HCT116 (cell line): ENCODE data around the gene IGSF23. TPM values are rescaled to one million over a fixed set of nuclear protein-coding genes. Genes with fewer than 3 reads are reported as not detected.

Source experiments
- ATAC-seq: fragments of 200-7000 bp; cut with Tn5 transposase; 2 replicates; pipeline ENCODE4 v1.9.1; 2020; ENCODE audit warnings: mild to moderate bottlenecking, moderate library complexity
- BruUV-seq: library from RNA; stranded (reverse); fragments of 400-500 nt; replicated peaks from 2 replicates; lab custom pipeline; 2021; lab: Mats Ljungman, UMichigan
- CTCF ChIA-PET: fragments of 300-600 bp; sonication (Branson Sonifier 250); formaldehyde crosslinking; loops from one replicate; lab custom pipeline; 2021; ENCODE audit warnings: antibody characterized with exemption; lab: Charles Lee
- POLR2A ChIA-PET: fragments of 300-600, 350-600 bp; sonication (Branson Sonifier 250); formaldehyde crosslinking; loops from one replicate; lab custom pipeline; 2021; ENCODE audit warnings: antibody characterized with exemption; lab: Charles Lee
- RAD21 ChIA-PET, 2 experiments: fragments of 300-600 bp; sonication (Branson Sonifier 250); formaldehyde crosslinking; loops; one replicate each; lab custom pipeline; 2023; ENCODE audit warnings: low total read pairs in 2 of 2; ENCODE audit not compliant: uncharacterized antibody in 2 of 2, unreplicated experiment in 2 of 2, low non-redundant PET in 1 of 2; lab: Charles Lee
- DNase-seq: peaks from one replicate; pipeline ENCODE4 v3.0.0-alpha.2; 2010; ENCODE audit warnings: low read depth, low spot score
- H2AFZ ChIP-seq: fragments of 200-600 bp; shearing (Covaris generic), sonication (generic); 2 replicates; pipeline ENCODE4 v1.6.1; 2017; ENCODE audit warnings: low read depth, mixed run types, mixed read lengths, antibody characterized with exemption, low read length; ENCODE audit not compliant: poor library complexity, severe bottlenecking
- H3K27ac ChIP-seq: 2 replicates; pipeline ENCODE4 v1.5.1; 2012; ENCODE audit warnings: low read depth, low read length
- H3K27me3 ChIP-seq: fragments of 200-600 bp; sonication (generic); 2 replicates; pipeline ENCODE4 v1.6.1; 2016; ENCODE audit warnings: mixed run types, low read length, mixed read lengths; ENCODE audit not compliant: insufficient read depth
- H3K36me3 ChIP-seq, 2 experiments: fragments of 200-500 bp in 1 of 2; fragments of 200-600 bp in 1 of 2; sonication (Bioruptor generic) in 1 of 2; sonication (generic) in 1 of 2; 2 replicates each; pipeline versions ENCODE4 v1.5.1 to v1.6.1; 2014 to 2016; ENCODE audit warnings: low read length in 2 of 2, inconsistent platforms in 1 of 2, mixed read lengths in 1 of 2, mixed run types in 1 of 2; ENCODE audit not compliant: insufficient read depth in 2 of 2, control insufficient read depth in 1 of 2
- H3K4me1 ChIP-seq, 2 experiments: fragments of 200-600 bp in 1 of 2; sonication (generic) in 1 of 2; 2 replicates each; pipeline versions ENCODE4 v1.5.1 to v1.6.1; 2012 to 2017; ENCODE audit warnings: low read length in 2 of 2, inconsistent platforms in 1 of 2, mild to moderate bottlenecking in 1 of 2, mixed read lengths in 1 of 2, mixed run types in 1 of 2, moderate library complexity in 1 of 2; ENCODE audit not compliant: insufficient read depth in 2 of 2, control insufficient read depth in 1 of 2
- H3K4me2 ChIP-seq: fragments of 200-600 bp; sonication (generic); 2 replicates; pipeline ENCODE4 v1.6.1; 2017; ENCODE audit warnings: mixed run types, low read length, mixed read lengths
- H3K4me3 ChIP-seq, 2 experiments: fragments of 200-600 bp in 1 of 2; sonication (generic) in 1 of 2; replicated peaks in 1 of 2; 2 replicates each; pipeline ENCODE4 v1.5.1; 2011 to 2016; ENCODE audit warnings: low read length in 2 of 2, control low read depth in 1 of 2, low read depth in 1 of 2, mild to moderate bottlenecking in 1 of 2, mixed read lengths in 1 of 2, mixed run types in 1 of 2
- H3K79me2 ChIP-seq: fragments of 200-600 bp; sonication (generic); 2 replicates; pipeline ENCODE4 v1.6.1; 2017; ENCODE audit warnings: mild to moderate bottlenecking, mixed run types, low read length, moderate library complexity, mixed read lengths; ENCODE audit not compliant: insufficient read depth
- H3K9ac ChIP-seq: fragments of 200-600 bp; sonication (generic); 2 replicates; pipeline ENCODE4 v1.6.1; 2016; ENCODE audit warnings: low read length, mixed read lengths
- H3K9me2 ChIP-seq: fragments of 200-600 bp; sonication (generic), shearing (Covaris generic); 2 replicates; pipeline ENCODE4 v1.6.1; 2017; ENCODE audit warnings: mixed run types, mild to moderate bottlenecking, moderate library complexity; ENCODE audit not compliant: insufficient read depth
- H3K9me3 ChIP-seq, 2 experiments: fragments of 200-500 bp in 1 of 2; fragments of 200-600 bp in 1 of 2; sonication (Bioruptor generic) in 1 of 2; sonication (generic) in 1 of 2; 2 replicates each; pipeline ENCODE4 v1.6.1; 2014 to 2017; ENCODE audit warnings: low read length in 2 of 2, mixed read lengths in 2 of 2, inconsistent platforms in 1 of 2, low read depth in 1 of 2, mild to moderate bottlenecking in 1 of 2, mixed run types in 1 of 2, moderate library complexity in 1 of 2; ENCODE audit not compliant: control insufficient read depth in 1 of 2, insufficient read depth in 1 of 2
- H4K20me1 ChIP-seq: fragments of 200-600 bp; sonication (generic), shearing (Covaris generic); 2 replicates; pipeline ENCODE4 v1.6.1; 2017; ENCODE audit warnings: mixed run types, mild to moderate bottlenecking, moderate library complexity; ENCODE audit not compliant: insufficient read depth
- CEBPB ChIP-seq: IDR thresholded peaks from 2 replicates; pipeline ENCODE4 v1.6.1; 2012; ENCODE audit warnings: low read depth
- JUND ChIP-seq: IDR thresholded peaks from 2 replicates; pipeline ENCODE4 v1.6.1; 2012
- POLR2A ChIP-seq: IDR thresholded peaks from 2 replicates; pipeline ENCODE4 v1.7.0; 2011; ENCODE audit warnings: borderline replicate concordance; ENCODE audit not compliant: insufficient read depth, insufficient read length; ENCODE audit errors: extremely low read depth
- POLR2AphosphoS5 ChIP-seq: IDR thresholded peaks from 2 replicates; pipeline ENCODE4 v1.6.1; 2011; ENCODE audit warnings: mild to moderate bottlenecking, low read depth, low read length, moderate library complexity
- REST ChIP-seq: IDR thresholded peaks from 2 replicates; pipeline ENCODE4 v1.6.1; 2012; ENCODE audit warnings: low read depth
- YY1 ChIP-seq: IDR thresholded peaks from 2 replicates; pipeline ENCODE4 v1.6.1; 2011; ENCODE audit warnings: low read length, low read depth, moderate library complexity, mild to moderate bottlenecking; ENCODE audit not compliant: insufficient replicate concordance; ENCODE audit errors: extremely low read depth
- ZFX ChIP-seq: fragments of 450-650 bp; IDR thresholded peaks from 2 replicates; pipeline ENCODE4 v1.6.1; 2017
- ZNF274 ChIP-seq: fragments of 200-500 bp; sonication (Bioruptor generic); IDR thresholded peaks from 2 replicates; pipeline ENCODE4 v1.6.1; 2014; ENCODE audit warnings: mild to moderate bottlenecking, low read depth, low read length, inconsistent platforms
- intact Hi-C: fragments of 100-400 bp; cut with micrococcal nuclease; formaldehyde crosslinking; loops from 2 replicates; pipeline ENCODE4 v1.10.0; 2022
- total RNA-seq: library from RNA; stranded (reverse); gene quantifications from one replicate; pipeline ENCODE4 v1.2.1, GENCODE V29; 2021; ENCODE audit not compliant: unreplicated experiment

Gene IGSF23
- total RNA-seq, 1 experiment from 2014 or later = not detected

GRCh38 chr19:44635581-44636438 lies 22.4 kb downstream of the IGSF23 start:
- CTCF ChIA-PET = interaction anchor here (0.5 to 1.6 kb wide), 3 partner anchors 53 to 210 kb away, joined by 3 to 4 read pairs (median 3); partner anchors contain the start of gene NECTIN2
- no TSS peak for BruUV-seq
- no peak for DNase-seq

More at GRCh38 chr19:44635581-44636438, 22.4 kb downstream of the IGSF23 start:
- H3K27me3 ChIP-seq = no peaks in the 10 kb centered on the region
- no peaks in the 10 kb centered on the region for H3K9me2 ChIP-seq
- TF ChIP-seq POLR2A (no peak), ZFX (no peak), REST (no peak), JUND (no peak), YY1 (no peak), POLR2AphosphoS5 (no peak), ZNF274 (no peak), CEBPB (no peak)
- TF ChIP-seq, all 23 proteins: peak for 0
- H2AFZ ChIP-seq = no peak overlapping the region
- ChIA-PET RAD21 (no interaction called here), POLR2A (interaction anchor here (1.0 to 1.3 kb wide), 2 partner anchors 9 to 17 kb away, joined by 3 to 5 read pairs; no protein-coding TSS in a partner anchor)
- H3K4me1 ChIP-seq = peaks cover 0 to 23% of the 10 kb centered on the region in 2 experiments; a peak in 3 of 4 replicates
- ATAC-seq = no peak
- H3K79me2 ChIP-seq = no peaks in the 10 kb centered on the region
- no peak overlapping the region for H3K4me3 ChIP-seq
- H3K9ac ChIP-seq = no peak overlapping the region
- no peak overlapping the region for H3K4me2 ChIP-seq
- intact Hi-C loops = no loop called here
- no peak overlapping the region for H3K27ac ChIP-seq
- H4K20me1 ChIP-seq = no peaks in the 10 kb centered on the region
- 0 out of 4 replicates have a peak, but pooled peaks cover 0 to 4% of the 10 kb centered on the region in 2 experiments for H3K36me3 ChIP-seq
- no peaks in the 10 kb centered on the region for H3K9me3 ChIP-seq
